Measurements from ENCODE around the gene RGS12.
A peak's percentile ranks its signal among the peaks of the same experiment; 100 is the strongest.

The RGS12 gene

DNA sequence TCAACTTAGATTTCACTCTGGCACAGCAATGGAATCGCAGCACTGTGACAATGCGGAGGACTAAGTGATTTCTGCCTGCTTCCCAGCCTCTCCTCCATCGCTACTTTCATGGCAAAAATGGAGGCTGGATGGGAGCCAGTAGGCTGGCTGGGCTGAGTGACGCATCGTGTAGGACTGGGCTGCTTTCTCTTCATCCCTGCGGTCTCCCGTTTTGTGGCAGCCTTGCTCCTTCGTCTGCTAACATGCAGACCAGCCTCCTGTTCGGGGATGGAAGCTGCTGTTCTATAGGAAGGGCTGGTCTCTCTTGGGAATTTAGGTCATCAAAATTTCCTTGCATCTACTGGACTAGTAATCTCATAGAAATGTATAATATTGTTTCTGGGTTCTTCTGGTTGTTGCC is 15.8 kb upstream of the RGS12 start:
- no peak for DNase-seq

DNA sequence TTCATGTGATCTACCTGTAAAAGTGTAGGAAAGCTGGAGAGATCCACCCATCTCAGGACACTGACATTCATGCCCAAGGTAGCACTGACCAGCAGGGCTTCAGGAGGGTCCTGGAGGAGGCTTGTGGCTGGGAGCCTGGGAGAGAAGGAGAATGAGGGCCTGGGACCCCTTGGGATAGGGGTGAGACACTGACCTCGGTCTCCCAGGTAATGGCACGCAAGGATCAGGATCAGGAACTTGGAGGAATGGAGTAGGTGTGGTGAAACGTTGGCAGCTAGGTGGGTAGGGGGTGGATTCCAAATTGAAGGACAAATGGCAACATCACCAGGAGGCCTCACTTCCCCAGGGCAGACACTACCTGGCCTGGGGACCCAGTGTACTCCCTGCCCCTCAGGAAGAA is 12.4 kb upstream of the RGS12 start:
- DNase-seq = no peak

DNA sequence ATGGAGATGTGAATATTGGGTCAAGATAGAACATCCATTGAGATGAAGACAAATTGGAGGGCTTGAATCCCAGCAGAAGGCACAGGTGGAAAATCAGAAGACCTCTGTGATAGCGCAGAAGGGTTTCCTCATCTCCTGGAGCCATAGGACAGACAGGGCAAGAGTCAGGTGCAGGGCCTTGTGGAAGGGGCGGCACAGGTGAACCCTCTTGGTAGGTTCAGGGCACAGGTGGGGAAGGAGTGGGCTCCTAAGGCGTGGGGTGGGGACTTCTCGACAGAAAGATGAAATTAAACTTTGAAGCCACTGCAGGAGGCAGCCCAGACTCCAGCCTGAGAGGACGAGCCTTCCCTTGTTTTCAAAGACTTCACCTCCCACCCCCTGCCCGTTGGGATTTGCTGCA is 9.3 kb upstream of the RGS12 start:
- no peak for DNase-seq

GRCh38 chr4:3283916-3284315 is 8.9 kb upstream of the RGS12 start:
- DNase-seq = no peak

DNA sequence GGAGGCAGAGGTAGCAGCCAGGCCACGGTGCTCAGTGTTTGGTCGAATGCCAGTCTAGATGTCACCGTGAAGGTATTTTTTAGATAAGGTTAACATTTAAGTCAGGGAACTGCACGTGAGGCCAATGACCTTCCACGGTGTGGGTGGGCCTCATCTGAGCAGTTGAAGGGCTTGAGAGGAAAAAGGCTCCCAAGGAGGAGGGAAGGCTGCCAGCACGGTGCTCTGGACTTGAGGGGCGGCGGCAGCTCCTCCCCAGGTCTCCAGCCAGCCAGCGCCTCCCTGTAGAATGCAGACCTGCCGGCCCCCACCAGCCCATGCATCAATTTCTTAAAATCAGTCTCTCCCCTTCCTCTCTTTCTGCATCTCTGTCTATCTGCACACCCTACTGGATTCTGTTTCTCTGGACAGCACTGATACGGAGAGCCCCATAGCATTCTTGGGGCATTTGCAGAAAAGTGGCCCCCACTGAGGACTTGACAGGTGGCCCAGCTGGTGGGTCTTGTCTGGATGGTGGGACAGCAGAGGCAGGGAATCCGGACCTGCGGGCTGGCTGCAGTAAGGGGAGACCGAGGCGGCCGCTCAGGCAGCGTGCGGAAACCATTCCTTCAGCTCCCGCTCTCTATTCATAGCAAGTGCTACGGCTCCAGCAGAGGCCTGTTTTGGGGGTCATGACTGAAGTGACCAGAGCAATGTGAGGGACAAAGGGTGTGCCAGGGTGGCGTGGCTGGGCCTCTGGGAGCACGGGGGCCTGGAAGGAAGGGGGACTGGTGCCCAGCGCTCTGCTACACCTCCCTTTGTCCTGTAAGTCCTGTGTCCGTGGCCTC is 7.9 kb upstream of the RGS12 start:
- no peak for DNase-seq

DNA sequence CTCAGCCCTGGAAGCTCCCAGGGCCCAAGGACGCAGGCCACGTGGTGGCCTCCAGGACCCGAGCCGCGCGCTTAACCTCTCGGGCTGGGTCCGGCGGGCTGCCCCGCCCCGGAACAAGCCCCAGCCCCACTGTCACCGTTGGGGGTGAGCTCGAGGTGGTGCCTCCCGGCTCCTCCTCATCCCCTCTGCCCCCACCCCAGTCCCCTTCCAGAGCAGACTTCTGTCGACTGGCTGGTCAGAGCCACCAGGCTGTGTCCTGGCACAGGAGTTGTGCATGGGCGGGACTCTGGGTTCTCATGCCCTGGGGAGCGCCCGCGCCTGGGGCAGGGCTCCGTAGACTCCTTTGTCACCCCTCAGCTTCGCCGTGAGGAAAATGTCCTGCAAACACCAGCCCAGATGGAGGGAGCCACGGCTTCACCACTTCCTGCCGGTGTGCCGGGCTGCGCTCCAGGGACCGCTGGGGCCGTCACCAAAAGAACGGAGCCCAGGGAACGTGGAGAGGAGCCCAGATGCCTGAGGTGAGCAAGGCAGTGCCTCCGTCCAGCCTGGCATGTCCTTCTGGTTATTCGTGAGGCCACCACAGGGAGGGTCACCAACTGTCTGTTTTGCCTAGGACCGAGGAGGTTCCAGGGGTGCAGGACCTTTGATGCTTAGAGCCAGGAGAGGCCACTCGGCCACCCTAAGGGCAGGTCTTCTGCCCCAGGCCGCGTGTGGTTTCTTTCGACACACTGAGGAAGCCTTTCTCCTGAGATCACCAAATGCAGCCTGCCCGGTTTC is 7.1 kb upstream of the RGS12 start:
- peak in 1 of 2 donors; percentile 67 for DNase-seq

GRCh38 chr4:3286335-3287175 is 6.3 kb upstream of the RGS12 start:
- DNase-seq = peak in 1 of 2 donors; percentile 14

GRCh38 chr4:3287271-3287971 is 5.4 kb upstream of the RGS12 start:
- no peak for DNase-seq

GRCh38 chr4:3287972-3288570 is 4.8 kb upstream of the RGS12 start:
- DNase-seq = no peak

- no peak for DNase-seq
Measured at GRCh38 chr4:3288571-3289094, 4.2 kb upstream of the RGS12 start.

DNA sequence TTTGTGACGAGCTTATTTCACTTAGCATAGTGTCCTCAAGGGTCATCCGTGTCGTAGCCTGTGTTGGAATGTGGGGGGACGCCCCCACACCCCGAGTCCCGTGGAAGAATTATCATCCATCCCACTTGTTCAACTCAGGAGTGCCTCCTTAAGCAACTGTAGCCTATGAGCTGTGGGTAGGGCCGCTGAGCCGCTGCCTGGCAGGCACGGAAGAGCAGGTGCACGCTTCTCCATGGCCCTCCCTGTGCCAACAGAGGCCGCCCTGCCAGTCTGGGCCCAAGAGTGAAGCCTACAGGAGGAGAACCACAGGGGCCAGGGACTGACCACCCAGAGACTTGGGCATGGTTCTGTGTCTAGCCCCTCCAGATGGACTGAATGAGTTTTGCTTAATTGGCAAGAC is 2.3 kb upstream of the RGS12 start:
- DNase-seq = no peak

DNA sequence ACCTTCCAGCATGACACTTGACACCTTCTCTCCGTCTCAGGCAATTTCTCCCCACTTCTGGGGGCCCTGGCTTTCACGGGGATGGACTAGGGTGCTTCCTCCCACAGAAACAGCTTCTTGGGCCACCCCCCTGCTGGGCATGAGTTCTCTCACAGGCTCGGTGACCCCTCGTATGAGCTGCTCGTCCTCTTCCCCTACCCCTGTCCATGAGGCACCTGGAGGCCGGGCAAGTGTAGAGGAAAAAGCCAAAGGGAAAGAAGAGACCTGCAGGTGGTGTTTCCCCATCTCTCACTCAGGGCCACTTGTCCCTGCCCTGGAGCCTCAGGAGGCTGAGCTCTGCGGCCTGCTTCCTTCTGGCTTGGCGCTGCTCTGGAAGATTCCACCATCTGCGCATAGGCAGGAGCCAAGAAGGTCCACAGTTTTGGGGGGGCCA is 1.9 kb upstream of the RGS12 start:
- DNase-seq = no peak

- no peak for DNase-seq
Measured at GRCh38 chr4:3291411-3291968, 1.3 kb upstream of the RGS12 start.

- peak; percentile 23 to 24 for DNase-seq
Measured at GRCh38 chr4:3291969-3292570, 751 bp upstream of the RGS12 start.

DNA sequence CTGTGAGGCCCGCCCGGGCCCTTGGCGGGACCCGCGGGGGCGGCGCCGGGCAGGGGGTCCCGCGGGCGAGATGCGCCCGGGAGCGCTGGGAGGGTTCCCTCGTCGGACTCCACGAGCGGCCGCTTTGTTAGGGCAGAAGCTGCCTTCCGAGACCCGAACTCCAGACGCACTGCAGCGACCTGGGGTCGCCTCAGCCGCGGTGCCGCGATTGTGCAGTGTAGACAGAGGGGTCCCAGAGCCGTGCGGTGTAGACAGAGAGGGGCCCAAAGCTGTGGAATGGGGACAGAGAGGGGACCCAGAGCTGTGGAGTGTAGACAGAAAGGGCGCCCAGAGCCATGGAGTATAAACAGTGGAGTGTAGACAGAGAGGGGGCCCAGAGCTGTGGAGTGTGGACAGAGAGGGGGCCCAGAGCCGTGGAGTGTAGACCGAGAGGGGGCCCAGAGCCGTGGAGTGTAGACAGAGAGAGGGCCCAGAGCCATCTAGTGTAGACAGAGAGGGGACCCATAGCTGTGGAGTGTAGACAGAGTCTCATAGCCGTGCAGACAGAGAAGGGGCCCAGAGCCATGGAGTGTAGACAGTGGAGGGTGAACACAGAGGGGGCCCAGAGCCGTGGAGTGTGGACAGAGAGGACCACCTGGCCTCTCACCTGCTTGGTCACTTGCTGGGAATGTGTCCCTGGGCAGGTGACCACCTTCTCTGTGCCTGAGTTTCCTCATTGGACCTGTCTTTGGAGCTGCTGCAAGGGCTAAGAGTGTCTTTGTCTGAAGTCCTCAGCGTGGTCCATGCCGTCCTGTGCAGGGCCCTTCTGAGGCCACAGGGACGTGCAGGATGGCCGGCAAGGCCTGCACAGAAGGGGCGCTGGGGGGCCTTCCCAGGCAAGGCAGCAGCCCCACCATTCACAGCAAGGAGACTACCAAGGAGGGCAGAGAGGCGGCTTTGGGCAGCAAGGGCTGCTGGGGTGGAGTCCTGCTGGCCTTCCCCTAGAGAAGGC is 875 bp downstream of the RGS12 start:
- DNase-seq = no peak

DNA sequence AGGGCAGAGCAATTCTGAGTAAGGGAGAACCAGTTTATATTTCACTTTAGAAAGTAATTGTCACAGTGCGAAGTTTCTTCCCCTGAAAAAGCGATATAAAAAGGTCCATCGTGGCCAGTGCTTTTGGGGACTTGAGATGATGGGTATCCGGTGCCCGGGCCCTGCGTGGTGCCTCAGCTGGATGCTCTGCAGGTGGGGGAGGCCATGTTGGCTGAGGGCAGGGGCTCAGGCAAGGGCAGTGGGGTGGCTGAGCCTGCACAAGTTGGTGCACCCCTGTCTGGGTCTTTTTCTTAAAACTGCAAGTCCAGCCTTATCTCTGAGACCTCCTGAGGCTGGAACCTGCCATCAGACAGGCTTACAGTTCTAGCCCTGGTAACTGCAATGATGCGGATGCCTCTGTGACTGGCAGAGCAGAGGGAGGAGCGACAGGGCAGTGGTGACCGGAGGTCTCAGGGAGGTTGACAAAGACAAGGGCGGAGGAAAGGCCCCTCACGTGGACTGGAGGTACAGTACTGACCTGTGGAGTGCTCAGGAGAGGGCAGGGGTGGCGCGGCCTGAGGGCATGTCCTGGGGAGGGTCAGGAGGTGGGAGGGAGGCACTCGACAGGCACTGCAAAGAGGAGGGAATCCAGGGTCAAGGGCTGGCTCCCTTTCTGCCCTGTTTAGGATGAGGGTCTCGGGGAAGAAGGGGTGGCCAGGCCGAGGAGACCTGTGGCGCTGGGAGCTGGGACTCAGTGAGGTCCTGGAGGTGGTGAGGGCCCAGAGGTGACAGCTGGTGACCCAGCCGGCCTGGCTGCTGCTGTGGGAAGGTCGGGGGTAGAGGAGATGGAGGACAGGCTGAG is 1.8 kb downstream of the RGS12 start:
- DNase-seq = no peak

DNA sequence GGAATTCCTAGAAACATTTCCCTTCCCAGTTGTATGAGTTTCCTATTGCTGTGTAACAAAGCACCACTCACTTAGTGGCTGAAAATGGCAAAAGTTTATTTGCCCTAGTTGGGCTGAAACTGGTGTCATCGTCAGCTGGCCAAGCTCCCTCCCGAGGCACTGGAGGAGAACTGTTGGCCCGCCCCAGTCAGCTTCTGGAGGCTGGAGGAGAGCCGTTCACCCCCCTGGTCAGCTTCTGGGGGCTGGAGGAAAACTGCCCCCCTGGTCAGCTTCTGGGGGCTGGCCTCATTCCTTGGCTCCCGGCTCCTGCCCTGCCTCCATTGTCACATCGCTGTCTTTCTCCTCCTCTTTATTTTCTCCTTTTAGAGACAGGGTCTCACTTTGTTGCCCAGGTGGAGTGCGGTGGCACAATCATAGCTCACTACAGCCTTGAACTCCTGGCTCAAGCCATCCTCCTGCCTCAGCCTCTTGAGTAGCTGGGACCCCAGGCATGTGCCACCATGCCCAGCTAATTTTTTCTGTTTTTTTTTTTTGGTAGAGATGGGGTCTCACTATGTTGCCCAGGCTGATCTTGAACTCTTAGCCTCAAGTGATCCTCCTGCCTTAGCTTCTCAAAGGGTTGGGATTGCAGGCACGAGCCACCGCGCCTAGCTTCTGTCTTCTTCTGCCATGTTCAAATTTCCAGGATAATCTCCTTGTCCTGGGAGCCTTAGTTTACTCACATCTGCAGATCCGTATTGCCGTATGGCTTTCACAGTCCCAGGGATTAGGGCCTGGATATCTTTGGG is 3.2 kb downstream of the RGS12 start:
- no peak for DNase-seq

DNA sequence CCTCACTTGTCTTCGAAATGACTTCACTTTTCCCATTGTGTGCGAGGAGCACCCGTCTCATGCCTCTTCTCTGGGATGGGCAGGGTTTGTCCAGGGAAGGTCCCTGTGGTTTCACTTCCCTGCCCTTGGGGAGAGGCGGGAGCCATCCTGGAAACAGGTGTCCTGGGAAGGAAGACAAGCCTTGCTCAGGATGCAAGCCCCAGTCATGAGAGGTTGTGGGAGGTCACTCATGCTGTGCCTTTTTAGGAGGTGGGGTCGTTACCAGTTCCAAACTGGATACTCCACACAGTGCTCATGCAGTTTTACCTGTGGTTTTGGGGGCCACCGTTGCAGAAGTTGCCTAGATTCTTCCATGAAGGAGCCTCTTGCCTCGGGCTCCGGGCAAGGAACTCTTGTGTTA is 3.8 kb downstream of the RGS12 start:
- no peak for DNase-seq
